Measurements from ENCODE around the gene MAB21L3.

The MAB21L3 gene

DNA sequence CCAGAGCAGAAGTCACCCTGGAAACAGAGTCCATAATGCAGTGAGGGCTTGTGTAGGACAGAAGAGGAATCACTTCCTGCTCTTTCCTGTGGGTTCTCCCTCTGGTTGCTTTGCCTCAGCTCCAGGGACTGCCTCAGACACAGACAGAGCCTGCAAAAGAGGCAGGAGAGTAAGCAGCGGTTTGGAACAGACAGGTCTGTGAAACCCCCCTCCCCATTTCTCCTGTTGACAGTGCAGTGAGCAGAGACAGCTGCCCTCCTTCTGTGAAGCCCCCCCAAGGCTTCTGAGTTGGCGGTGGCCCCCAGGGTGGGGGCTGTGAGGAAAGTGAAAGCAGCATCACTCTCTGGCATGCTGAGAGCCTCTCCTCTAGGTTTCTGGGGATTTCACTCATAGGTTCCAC lies 53.0 kb downstream of the MAB21L3 start:
- no peak for DNase-seq (ENCODE audit: low read depth in 1 of 2, low spot score in 1 of 2)

GRCh38 chr1:116164604-116165368 lies 53.6 kb downstream of the MAB21L3 start:
- no peak for DNase-seq (ENCODE audit: low read depth in 1 of 2, low spot score in 1 of 2)

DNA sequence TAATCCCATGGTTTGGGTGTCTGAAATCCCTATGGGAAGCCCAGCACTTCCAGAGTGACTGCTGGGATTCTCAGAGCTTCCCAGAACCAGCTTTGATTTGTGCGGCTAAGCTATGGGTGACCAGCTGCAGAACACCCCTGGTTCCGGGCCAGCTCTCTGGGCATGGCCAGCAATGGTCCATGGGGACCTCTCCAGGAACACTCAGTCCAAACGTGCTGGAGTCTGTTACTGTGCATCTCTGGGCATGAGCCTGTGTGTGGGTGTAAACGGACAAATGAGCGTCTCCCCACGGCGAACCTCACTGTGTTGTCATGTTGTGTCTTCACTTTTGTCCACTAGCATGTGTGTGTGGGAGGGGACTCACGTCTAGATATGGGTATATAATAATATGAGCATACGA lies 54.4 kb downstream of the MAB21L3 start:
- no peak for DNase-seq (ENCODE audit: low read depth in 1 of 2, low spot score in 1 of 2)

DNA sequence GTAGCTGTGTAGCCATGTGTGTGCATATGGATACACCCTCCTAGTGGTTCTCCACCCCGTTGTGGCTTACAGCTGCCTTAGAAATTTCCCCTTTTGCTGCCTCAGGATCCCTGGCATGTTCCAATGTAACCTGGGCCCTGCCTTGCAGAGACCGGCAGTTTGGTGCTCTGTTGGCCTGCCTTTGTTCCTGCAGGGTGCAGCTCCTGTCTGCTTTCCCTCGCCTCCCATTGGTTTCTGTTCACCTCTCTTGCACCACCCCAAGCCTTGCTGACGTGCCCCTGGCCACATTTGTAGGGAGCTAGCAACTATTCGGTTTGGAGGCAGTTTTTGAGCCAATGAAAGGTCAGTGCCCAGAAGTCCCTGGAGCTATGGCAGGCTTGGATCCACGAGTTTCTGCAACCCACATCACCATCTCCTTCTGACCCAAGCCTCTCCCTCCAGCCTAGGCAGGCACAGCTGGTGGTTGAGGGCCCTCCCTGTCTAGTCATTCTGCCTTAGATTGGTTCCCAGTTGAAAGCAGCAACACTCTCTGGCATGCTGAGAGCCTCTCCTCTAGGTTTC lies 54.9 kb downstream of the MAB21L3 start:
- DNase-seq (ENCODE audit: low read depth in 1 of 2, low spot score in 1 of 2), result no peak

- no peak for DNase-seq (ENCODE audit: low read depth in 1 of 2, low spot score in 1 of 2)
Measured at GRCh38 chr1:116166655-116167054, 55.5 kb downstream of the MAB21L3 start.

DNA sequence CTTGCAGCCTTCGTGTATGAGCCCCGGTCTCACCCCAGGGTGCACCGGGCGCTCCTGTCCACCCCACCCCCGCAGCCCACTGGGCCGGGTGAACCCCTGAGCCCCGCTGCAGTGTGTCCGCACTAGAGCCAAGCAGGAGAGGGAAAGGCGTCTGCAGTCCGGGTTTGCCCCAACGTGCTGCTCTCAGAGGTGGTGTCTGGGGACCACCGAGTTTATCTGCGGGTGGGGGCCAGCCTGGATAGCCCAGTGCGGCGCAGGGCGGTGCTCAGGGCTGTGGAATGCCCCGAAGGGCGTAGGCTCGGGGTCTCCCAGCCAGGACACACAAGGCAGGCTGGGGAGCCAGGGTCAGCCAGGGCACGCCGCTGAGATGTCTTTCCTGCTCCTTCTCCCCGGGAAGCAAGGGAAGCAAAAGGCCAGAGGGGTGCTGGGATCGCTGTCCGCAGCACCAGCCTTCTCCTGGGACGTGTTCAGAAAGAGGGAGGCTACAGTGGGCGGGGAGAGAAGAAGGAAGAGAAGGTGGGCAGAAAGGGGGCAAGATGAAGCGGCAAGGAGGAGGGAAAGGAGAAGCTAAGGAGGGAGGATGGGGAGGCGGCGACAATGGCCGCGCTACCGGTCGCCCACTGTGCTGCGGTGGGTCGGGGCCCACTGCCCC lies 56.6 kb downstream of the MAB21L3 start:
- no peak for DNase-seq (ENCODE audit: low read depth in 1 of 2, low spot score in 1 of 2)

- DNase-seq (ENCODE audit: low read depth in 1 of 2, low spot score in 1 of 2), result peak; percentile 74 to 81
Measured at GRCh38 chr1:116168277-116169032, 57.3 kb downstream of the MAB21L3 start.

DNA sequence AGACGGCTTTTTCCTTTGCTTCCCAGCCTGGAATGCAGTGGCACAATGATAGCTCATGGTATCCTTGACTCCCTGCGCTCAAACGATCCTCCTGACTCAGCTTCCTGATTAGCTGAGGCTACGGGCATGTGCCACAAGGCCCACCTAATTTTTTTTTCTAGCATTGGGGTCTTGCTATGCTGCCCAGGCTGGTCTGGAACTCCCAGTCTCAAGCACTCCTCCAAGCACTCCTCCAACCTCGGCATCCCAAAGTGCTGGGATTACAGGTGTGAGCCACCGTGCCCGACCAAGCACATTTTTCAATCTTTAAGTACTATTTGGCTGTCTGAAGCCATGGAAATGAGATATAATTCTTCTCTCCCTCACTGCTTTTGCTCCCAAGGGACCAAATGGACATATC lies 58.7 kb downstream of the MAB21L3 start:
- DNase-seq (ENCODE audit: low read depth in 1 of 2, low spot score in 1 of 2), result no peak

DNA sequence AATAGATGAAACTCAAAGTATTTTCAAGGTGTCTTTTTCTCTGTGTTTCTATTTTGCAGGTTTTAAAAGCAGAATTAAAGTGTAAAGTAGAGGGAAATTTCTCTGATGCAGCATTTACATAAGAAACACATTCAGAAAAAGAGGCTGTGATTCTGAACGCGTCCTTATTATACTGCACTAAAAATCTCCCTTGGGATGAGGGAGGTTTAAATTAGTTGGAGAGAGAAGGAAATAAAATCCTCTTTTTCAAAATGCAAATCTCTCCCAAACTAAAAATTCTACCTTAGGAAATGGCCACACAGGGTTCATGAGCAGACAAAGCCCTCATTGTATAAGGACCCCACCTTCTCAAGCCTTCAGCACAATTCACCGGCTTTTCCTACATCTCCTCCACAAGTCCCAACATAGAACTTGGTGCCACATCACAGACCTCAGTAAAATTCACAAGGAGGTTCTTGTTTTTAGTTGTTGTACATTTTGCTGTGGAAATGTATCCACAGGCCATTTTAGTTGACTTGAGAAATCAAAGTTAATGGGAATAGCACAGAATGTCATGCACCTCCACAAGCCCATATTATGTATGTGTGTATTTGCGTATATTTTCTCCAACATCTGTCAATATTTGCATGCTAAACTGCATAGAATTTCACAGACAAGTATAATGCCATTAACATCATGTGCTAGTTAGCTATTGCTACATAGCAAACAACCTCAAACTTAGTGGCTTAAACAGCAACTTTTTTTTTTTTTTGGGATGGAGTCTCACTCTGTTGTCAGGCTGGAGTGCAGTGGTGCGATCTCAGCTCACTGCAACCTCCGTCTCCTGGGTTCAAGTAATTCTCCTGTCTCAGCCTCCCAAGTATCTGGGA lies 59.8 kb downstream of the MAB21L3 start:
- DNase-seq (ENCODE audit: low read depth in 1 of 2, low spot score in 1 of 2), result no peak

DNA sequence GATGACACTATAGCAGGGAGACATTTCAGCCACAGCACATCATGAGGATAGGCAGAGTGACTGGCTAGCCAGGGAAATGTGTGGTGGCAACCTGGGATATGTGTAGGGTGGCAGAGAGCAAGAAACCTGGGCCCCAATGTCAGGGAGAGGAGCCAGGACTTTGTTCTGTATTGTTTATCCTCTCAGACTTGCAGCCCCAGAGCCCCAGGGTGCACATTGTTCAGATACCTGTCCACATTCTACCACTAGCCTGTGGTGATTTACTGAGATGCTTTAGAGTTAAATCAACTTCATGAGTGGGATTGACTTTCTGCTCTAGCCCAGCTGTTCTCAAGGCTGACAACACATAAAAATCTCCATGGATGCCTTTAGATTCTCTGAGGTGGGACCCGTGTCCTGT lies 61.5 kb downstream of the MAB21L3 start:
- no peak for DNase-seq (ENCODE audit: low read depth in 1 of 2, low spot score in 1 of 2)

- DNase-seq (ENCODE audit: low read depth in 1 of 2, low spot score in 1 of 2), result no peak
Measured at GRCh38 chr1:116175611-116176010, 64.4 kb downstream of the MAB21L3 start.

- no peak for DNase-seq (ENCODE audit: low read depth in 1 of 2, low spot score in 1 of 2)
Measured at GRCh38 chr1:116176306-116176789, 65.1 kb downstream of the MAB21L3 start.

DNA sequence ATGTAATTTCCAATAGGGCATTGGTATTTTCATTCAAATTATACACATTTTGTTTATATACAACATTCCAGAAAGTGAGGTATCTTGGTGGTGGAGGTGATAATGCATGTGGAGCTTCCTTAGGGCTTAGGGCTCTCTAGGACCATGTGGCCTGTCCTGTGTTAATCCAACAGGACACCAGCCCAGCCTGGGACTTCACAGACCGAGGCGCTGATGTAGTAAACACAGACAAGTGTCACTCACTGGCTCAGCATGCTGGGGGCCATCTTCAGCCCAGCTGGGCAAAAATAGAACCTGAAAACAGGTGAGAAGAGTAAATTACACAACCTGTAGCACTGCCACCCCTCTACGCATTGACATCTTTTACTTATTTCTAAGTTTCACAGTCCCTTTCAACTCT lies 66.7 kb downstream of the MAB21L3 start:
- DNase-seq (ENCODE audit: low read depth in 1 of 2, low spot score in 1 of 2), result no peak

- DNase-seq (ENCODE audit: low read depth in 1 of 2, low spot score in 1 of 2), result no peak
Measured at GRCh38 chr1:116178837-116179236, 67.6 kb downstream of the MAB21L3 start.

DNA sequence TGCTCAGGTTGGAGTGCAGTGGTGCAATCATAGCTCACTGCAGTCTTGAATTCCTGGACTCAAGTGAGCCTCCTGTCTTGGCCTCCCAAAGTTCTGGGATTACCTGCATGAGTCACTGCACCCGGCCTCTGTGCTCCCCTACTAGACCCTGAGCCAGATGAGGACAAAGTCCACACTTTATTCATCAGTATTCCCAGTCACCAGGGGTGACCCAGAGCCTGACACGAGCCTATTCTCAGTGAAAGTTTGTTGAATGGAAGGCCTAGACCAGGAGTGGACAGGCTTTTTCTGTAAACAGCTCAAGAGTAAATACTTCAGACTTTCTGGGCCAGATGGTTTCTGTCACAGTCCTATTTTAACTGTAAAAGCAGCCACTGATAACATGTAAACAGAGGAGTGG lies 68.2 kb downstream of the MAB21L3 start:
- DNase-seq (ENCODE audit: low read depth in 1 of 2, low spot score in 1 of 2), result no peak

DNA sequence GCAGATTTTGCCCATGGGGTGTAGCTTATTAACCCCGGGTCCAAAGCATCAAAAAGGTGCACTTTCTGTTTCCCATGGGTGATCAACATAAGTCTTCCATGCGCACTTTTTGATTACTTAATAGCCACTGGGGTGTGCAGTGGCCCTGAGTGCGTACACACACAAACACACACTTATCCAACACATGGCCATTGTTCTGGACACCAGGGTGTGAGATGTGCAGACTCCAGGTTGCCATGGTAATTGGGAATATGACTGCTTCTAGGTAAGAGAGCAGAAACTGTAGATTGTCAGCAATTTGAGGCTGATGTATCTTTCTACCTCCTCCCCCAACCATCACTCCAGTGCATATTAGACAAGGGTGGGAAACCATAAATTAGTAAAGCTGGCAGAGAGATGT lies 68.8 kb downstream of the MAB21L3 start:
- DNase-seq (ENCODE audit: low read depth in 1 of 2, low spot score in 1 of 2), result no peak

- no peak for DNase-seq (ENCODE audit: low read depth in 1 of 2, low spot score in 1 of 2)
Measured at GRCh38 chr1:116182019-116182714, 71.0 kb downstream of the MAB21L3 start.
